Upper lobe of left lung (tissue), 4 donors: ENCODE results near the gene SLC9A9.

ENCODE experiments used
- EP300 ChIP-seq, 4 donors: sonication (generic); formaldehyde crosslinking; IDR thresholded peaks; one replicate each; pipeline ENCODE4 v1.5.1; 2017; ENCODE audit warnings: antibody characterized with exemption in 4 of 4, control low read depth in 2 of 4
- POLR2A ChIP-seq, 4 donors: fragments of 450-650 bp; IDR thresholded peaks; one replicate each; pipeline ENCODE4 v1.5.1; 2016 to 2017; ENCODE audit warnings: antibody characterized with exemption in 4 of 4, mild to moderate bottlenecking in 2 of 4
- POLR2AphosphoS5 ChIP-seq, 2 donors: sonication (generic); formaldehyde crosslinking; IDR thresholded peaks; one replicate each; pipeline ENCODE4 v1.5.1; 2017; ENCODE audit warnings: antibody characterized with exemption in 2 of 2
- TF ChIP-seq, protein P1 (sequence below), 6 experiments: fragments of 450-650 bp in 4 of 6; fragments of 200-600 bp in 2 of 6; sonication (generic) in 2 of 6; IDR thresholded peaks; one replicate each; pipeline ENCODE4 v1.5.1; 2016 to 2019; ENCODE audit warnings: antibody characterized with exemption in 6 of 6

DNA sequence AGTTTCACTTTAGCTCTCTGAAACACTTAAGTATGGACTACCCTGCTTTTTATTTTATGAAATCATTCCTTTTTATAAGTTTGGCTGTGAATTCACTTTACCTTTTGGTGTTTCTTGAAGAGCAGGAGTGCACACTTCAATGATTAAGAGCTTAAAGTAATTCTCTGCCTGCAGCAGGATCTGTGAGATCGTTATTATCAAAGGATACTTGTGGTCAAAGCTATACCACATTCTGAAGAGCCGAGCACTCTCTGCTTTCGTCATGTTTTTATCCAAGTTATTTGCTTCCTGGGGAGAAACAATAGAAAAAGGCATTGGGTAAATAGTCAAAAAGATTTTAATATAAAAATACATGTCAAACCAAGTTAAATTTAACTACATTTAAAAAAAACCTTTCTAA is 485.0 kb downstream of the SLC9A9 start:
- TF ChIP-seq, protein P1, sequence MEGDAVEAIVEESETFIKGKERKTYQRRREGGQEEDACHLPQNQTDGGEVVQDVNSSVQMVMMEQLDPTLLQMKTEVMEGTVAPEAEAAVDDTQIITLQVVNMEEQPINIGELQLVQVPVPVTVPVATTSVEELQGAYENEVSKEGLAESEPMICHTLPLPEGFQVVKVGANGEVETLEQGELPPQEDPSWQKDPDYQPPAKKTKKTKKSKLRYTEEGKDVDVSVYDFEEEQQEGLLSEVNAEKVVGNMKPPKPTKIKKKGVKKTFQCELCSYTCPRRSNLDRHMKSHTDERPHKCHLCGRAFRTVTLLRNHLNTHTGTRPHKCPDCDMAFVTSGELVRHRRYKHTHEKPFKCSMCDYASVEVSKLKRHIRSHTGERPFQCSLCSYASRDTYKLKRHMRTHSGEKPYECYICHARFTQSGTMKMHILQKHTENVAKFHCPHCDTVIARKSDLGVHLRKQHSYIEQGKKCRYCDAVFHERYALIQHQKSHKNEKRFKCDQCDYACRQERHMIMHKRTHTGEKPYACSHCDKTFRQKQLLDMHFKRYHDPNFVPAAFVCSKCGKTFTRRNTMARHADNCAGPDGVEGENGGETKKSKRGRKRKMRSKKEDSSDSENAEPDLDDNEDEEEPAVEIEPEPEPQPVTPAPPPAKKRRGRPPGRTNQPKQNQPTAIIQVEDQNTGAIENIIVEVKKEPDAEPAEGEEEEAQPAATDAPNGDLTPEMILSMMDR (IDR thresholded peaks at IDR 0.05): no peak
- TF ChIP-seq POLR2A (IDR thresholded peaks at IDR 0.05) (no peak), POLR2AphosphoS5 (IDR thresholded peaks at IDR 0.05) (no peak), EP300 (IDR thresholded peaks at IDR 0.05) (no peak)
